Activated CD8-positive, alpha-beta memory T cell treated with anti-CD3 and anti-CD28 coated beads, Interleukin-2, amount 50 U/mL, for 24 hours (primary cell): ENCODE measurements around the gene POC1B.

Source experiments
- DNase-seq: peaks from one replicate; pipeline ENCODE4 v3.0.0-alpha.2; 2020; ENCODE audit errors: extremely low read depth

Gene POC1B

DNA sequence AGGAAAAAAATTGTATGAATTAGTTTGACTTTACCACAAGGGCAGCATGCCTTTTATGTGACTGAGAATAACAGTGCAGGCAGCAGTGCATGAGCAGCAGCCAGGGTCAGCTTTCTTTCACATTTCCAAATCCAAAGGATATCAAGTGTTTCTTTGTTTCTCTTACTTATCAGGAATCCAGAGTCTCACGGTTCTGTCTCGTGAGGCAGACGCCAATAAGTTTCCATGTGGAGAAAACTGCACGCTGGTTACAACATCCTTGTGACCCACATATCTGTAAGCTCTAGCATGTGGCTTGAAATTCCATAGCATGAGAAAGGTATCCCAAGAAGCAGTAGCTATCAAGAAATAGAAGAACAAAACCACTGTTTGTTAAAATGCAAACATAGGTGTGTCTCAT is 28.8 kb downstream of the POC1B start:
- no peak for DNase-seq

- no peak for DNase-seq
Observed at GRCh38 chr12:89494411-89495231, 31.2 kb downstream of the POC1B start.

- DNase-seq, result no peak
Observed at GRCh38 chr12:89493670-89494302, 32.1 kb downstream of the POC1B start.

DNA sequence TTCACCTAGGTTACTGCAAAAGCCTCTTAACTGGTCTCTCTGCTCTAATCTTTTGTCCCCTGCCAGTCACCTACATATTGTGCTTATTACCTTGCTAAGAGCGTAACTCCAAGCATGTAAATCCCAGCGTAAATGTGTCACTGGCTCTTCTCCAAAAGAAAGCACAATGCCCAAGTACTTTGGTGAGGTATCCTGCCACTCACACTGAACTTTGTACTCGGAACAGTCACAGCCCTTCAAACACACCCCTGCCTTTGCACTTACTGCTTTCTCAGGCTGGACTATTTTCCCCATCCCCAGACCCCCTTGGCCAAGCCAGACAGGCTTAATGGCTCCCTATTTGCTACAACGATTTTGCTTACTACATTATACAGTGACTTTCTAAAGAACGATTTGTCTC is 33.0 kb downstream of the POC1B start:
- no peak for DNase-seq

GRCh38 chr12:89490922-89491321 is 34.9 kb downstream of the POC1B start:
- no peak for DNase-seq

- no peak for DNase-seq
Observed at GRCh38 chr12:89486264-89486663, 39.6 kb downstream of the POC1B start.

DNA sequence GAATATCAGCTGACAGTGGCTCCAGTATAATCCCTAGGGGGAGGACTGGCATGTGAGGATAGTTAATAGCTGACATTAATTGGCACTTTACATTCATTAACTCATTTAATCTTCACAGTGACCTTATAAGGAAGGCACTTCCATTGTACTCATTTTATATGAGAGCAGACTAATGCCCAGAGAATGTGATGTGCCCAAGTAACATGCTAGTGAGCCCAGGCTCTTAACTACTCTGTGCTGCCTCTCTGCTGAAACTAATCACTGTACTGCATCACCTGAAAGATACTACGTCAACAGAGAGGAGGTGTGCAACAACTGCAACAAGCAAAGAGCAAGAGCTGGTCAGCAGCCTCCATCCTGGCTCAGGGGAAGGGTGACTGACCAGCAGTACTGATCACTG is 41.4 kb downstream of the POC1B start:
- no peak for DNase-seq

- no peak for DNase-seq
Observed at GRCh38 chr12:89481213-89481914, 44.5 kb downstream of the POC1B start.

- DNase-seq, result no peak
Observed at GRCh38 chr12:89479982-89480381, 45.9 kb downstream of the POC1B start.

- DNase-seq, result no peak
Observed at GRCh38 chr12:89477633-89478279, 48.1 kb downstream of the POC1B start.

GRCh38 chr12:89476904-89477595 is 48.8 kb downstream of the POC1B start:
- no peak for DNase-seq

DNA sequence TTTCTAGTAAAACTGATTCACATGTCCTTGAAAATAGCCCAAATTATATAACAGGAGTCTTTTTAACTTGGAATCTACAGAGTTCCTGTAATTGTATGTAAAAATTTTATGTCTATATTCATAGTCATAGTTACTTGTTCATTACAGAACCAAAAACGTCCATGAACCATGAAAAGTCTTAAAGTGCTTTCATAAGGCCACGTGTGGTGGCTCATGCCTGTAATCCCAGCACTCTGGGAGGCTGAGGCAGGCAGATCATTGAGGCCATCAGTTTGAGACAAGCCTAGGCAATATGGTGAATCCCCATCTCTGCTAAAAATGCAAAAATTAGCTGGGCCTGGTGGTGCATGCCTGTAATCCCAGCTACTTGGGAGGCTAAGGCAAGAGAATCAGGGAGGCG is 49.6 kb downstream of the POC1B start:
- no peak for DNase-seq

- no peak for DNase-seq
Observed at GRCh38 chr12:89475203-89475990, 50.5 kb downstream of the POC1B start.

- DNase-seq, result no peak
Observed at GRCh38 chr12:89474615-89475014, 51.2 kb downstream of the POC1B start.

DNA sequence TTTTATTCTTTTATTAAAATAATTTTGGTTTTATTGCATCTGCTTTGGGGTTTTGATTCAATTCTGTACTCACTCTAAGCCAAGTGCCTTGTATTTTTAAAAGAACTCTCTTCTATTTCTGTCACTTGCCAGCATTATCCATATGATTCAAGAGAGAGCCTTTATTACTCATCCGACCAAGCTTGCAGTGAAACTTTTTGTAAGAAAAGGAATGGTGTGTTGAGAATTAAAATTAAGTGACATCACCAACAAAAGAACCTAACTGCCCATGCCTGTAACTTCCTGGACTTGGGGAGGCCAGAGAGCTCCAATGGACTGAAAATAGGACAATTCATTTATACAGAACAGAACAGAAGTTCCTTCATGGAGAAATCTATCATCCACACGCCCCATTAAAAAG is 53.3 kb downstream of the POC1B start:
- DNase-seq, result no peak

- no peak for DNase-seq
Observed at GRCh38 chr12:89470741-89471509, 54.9 kb downstream of the POC1B start.

DNA sequence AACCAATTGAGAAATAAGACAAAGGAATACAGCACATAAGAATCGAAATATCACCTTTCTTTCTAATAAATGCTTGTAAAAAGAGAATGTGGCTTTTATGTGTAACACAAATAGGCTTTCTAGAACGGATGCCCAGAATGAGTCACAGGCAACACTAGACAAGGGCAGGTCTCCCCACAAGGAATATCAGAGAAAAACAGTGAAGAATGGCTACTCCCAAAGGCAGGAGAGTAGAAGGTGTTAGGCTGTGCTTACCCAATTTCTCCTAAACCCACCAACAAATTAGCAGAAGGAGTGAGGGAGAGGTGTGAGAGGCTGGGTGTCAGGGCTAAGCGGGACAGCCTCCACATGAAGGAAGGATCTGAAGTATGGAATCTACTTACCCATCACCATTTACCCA is 56.5 kb downstream of the POC1B start:
- no peak for DNase-seq

GRCh38 chr12:89468648-89469326 is 57.1 kb downstream of the POC1B start:
- DNase-seq, result no peak

- no peak for DNase-seq
Observed at GRCh38 chr12:89468017-89468416, 57.8 kb downstream of the POC1B start.
